Measurements from ENCODE around the gene JUNB. TPM values are rescaled to one million over a fixed set of nuclear protein-coding genes. Genes with fewer than 3 reads are reported as not detected.
A peak's percentile ranks its signal among the peaks of the same experiment; 100 is the strongest.

JUNB gene
- polyA plus RNA-seq, 1 of the 3 experiments (the other 2 are of a cell fraction), result 224 TPM

- Histone ChIP-seq H3K9me2 (no peaks in the 10 kb centered on the region), H3F3A (replicated peaks; ENCODE audit: insufficient read depth) (peaks cover 11% of the 10 kb centered on the region), H3K27ac (ENCODE audit: low read depth in 2 of 2, low read length in 1 of 2) (peak overlapping the region in 1 of 2 experiments; percentile 74; a peak in 1 of 4 replicates), H3K9me3 (no peaks in the 10 kb centered on the region), H3K79me2 (ENCODE audit: insufficient read depth) (peaks cover 19% of the 10 kb centered on the region), H3K4me2 (peak overlapping the region; percentile 100), H2AFZ (ENCODE audit: low read depth) (peak overlapping the region; percentile 98), H3K36me3 (replicated peaks in 1 of 2; ENCODE audit: control insufficient read depth in 1 of 2, insufficient read depth in 2 of 2, low read length in 1 of 2) (peaks cover 4 to 8% of the 10 kb centered on the region in 2 experiments), H3K4me1 (ENCODE audit: control insufficient read depth in 1 of 2, insufficient read depth in 2 of 2, low read depth in 1 of 2, low read length in 1 of 2) (peaks cover 8 to 29% of the 10 kb centered on the region in 2 experiments; a peak in 1 of 4 replicates), H3K27me3 (ENCODE audit: insufficient read depth) (no peaks in the 10 kb centered on the region), H3K4me3 (ENCODE audit: low read depth in 2 of 2, low read length in 1 of 2) (peak overlapping the region; percentile 74 to 95), H4K20me1 (ENCODE audit: insufficient read depth) (no peaks in the 10 kb centered on the region), H3K9ac (peak overlapping the region; percentile 32)
- CTCF ChIA-PET, result interaction anchor here (0.6 to 17.1 kb wide), 9 partner anchors 9 to 65 kb away, joined by 3 to 447 read pairs (median 7); partner anchors contain the start of genes HOOK2 and JUNB
- POLR2A ChIA-PET, result interaction anchor here (0.8 to 2.6 kb wide), 3 partner anchors 10 to 35 kb away, joined by 3 to 20 read pairs (median 3); partner anchors contain the start of gene JUNB
- no peak for DNase-seq
- 51% methylated on average over 22 of the region's 22 CpGs for WGBS (ENCODE audit: low lambda C conversion rate)
- TF ChIP-seq REST (IDR thresholded peaks at IDR 0.05; ENCODE audit: low read depth, low read length), result no peak
- no peak for TF ChIP-seq CTCF (IDR thresholded peaks at IDR 0.05)
- TF ChIP-seq FOSL2 (IDR thresholded peaks at IDR 0.05; ENCODE audit: borderline replicate concordance, low read depth), result no peak
- no peak; the same call in 1 of the 2 replicates for TF ChIP-seq MXI1 (IDR thresholded peaks at IDR 0.05; ENCODE audit: low read depth, low read length)
- TF ChIP-seq CHD2 (IDR thresholded peaks at IDR 0.05; ENCODE audit: low read length, partially characterized antibody), result no peak
- TF ChIP-seq USF1 (IDR thresholded peaks at IDR 0.05; ENCODE audit: borderline replicate concordance, low read depth), result no peak
- no peak for TF ChIP-seq POLR2AphosphoS5 (IDR thresholded peaks at IDR 0.05; ENCODE audit: low read depth, low read length)
- TF ChIP-seq SIN3A (IDR thresholded peaks at IDR 0.05; ENCODE audit: borderline replicate concordance, low read depth, low read length), result no peak
- TF ChIP-seq USF2 (IDR thresholded peaks at IDR 0.05; ENCODE audit: borderline replicate concordance, low read depth, low read length), result no peak
- TF ChIP-seq MAX (IDR thresholded peaks at IDR 0.05; ENCODE audit: low read depth), result no peak
- TF ChIP-seq NRF1 (IDR thresholded peaks at IDR 0.05; ENCODE audit: low read depth, low read length), result no peak
- TF ChIP-seq YY1 (IDR thresholded peaks at IDR 0.05; ENCODE audit: low read depth), result no peak
- TF ChIP-seq NFIC (IDR thresholded peaks at IDR 0.05; ENCODE audit: borderline replicate concordance), result no peak
- TF ChIP-seq TCF12 (IDR thresholded peaks at IDR 0.05), result no peak
Observed at GRCh38 chr19:12802267-12803106, 11.2 kb downstream of the JUNB start.

All from SK-N-SH (cell line).